ENCODE measurements around the gene SYTL3.
"Not testable (repeated sequence)": the region's sequence is repeated elsewhere in the genome, so short reads cannot be mapped to it uniquely, and the experiment has no call there.

SYTL3 gene

DNA sequence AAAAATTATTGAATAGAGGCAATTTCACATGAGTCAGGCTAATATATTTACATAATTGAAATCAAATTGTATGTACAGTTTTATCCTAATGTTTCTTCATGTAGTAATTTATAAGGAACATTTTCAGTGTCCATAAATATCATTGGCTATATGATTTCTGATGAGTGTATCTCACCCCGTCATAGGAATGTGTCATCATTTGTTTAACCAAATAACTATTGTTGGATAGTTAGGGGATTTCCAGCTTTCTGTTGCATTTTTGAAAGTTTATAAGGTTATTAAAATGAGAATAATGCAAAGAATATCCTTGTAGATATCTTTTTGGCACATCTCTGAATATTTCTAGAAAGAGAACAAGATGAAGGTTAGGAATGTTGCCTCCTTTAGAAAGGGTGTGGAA lies 39.0 kb downstream of the SYTL3 start:
- H3K27me3 ChIP-seq (ENCODE audit: low read depth) = peaks cover 5% of the 10 kb centered on the region; the same call in 1 of the 2 replicates
- H3K4me1 ChIP-seq = no peaks in the 10 kb centered on the region
- no peaks in the 10 kb centered on the region for H3K36me3 ChIP-seq (replicated peaks)
- no peak overlapping the region for H3K4me3 ChIP-seq
- in situ Hi-C loops (cut with MboI; ENCODE audit: low sequenced_read_pairs) = no loop called here
- no peaks in the 10 kb centered on the region for H3K9me3 ChIP-seq
- no peak for DNase-seq (ENCODE audit: low spot score in 2 of 2)

DNA sequence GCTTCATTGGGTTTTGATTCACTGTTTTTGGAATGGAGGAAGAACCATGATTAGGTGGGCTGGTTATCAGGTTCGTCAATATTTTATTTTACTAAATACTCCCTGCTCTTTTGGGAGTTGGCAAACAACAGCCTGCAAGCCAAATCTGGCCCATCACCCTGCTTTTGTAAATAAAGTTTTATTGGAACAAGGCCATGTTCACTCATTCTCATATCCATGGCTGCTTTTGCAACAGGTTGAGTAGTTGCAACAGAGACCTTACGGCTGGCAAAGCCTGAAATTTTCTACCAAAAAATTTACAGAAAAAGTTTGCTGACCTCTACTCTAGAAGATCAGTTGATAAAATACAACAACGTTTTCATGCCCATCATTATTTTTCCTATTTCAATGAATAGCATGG lies 45.1 kb downstream of the SYTL3 start:
- DNase-seq (ENCODE audit: low spot score in 2 of 2) = no peak
- Histone ChIP-seq H3K4me3 (no peak overlapping the region), H3K9me3 (no peaks in the 10 kb centered on the region), H3K36me3 (replicated peaks) (no peaks in the 10 kb centered on the region), H3K27me3 (ENCODE audit: low read depth) (no peaks in the 10 kb centered on the region), H3K4me1 (no peaks in the 10 kb centered on the region)
- in situ Hi-C loops (cut with MboI; ENCODE audit: low sequenced_read_pairs) = loop anchor here (10.0 kb wide), 1 partner anchor 470 kb away; no protein-coding TSS in a partner anchor

DNA sequence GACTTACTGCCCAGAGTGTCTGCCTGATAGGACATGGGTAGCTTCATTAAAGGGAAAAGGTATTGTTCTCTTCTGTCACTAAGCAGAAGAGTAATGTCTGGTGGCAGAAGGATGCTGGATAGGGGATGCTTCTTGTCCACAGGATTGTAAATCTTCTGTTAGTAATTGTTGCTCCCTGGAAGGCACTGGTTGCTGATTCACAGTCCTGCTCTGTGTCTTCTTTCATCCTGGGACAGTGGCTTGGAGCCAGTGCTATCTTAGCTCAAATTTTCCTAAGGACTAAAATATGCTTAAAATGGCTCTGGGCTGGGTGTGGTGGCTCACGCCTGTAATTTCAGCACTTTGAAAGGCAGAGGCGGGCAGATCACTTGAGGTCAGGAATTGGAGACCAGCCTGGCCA lies 48.0 kb downstream of the SYTL3 start:
- Histone ChIP-seq H3K4me3 (no peak overlapping the region), H3K27me3 (ENCODE audit: low read depth) (no peaks in the 10 kb centered on the region), H3K4me1 (no peaks in the 10 kb centered on the region), H3K9me3 (no peaks in the 10 kb centered on the region), H3K36me3 (replicated peaks) (no peaks in the 10 kb centered on the region)
- no peak for DNase-seq (ENCODE audit: low spot score in 2 of 2)
- in situ Hi-C loops (cut with MboI; ENCODE audit: low sequenced_read_pairs) = loop anchor here (10.0 kb wide), 1 partner anchor 473 kb away; no protein-coding TSS in a partner anchor

DNA sequence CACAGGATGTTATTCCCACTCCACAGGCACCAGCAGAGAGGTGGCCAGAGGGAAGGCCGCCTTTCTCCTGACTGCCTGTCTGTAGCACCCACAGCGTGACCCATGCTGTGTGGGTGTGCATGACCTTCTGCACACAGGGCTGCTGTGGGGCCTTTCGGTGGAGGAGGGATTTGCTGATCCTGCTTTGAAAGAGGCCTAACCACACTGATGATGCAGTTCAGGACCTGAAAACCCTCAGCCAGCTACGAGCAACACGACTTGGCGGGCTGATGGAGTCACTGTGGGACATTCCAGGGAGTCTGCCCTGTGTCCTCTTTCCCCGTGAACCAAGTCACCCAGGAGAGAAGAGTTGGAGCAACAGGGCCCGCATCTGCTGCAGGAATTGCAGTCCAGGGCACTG lies 49.1 kb downstream of the SYTL3 start:
- in situ Hi-C loops (cut with MboI; ENCODE audit: low sequenced_read_pairs) = loop anchor here (10.0 kb wide), 1 partner anchor 474 kb away; no protein-coding TSS in a partner anchor
- Histone ChIP-seq H3K4me1 (no peaks in the 10 kb centered on the region), H3K36me3 (replicated peaks) (no peaks in the 10 kb centered on the region), H3K27me3 (ENCODE audit: low read depth) (no peaks in the 10 kb centered on the region), H3K9me3 (no peaks in the 10 kb centered on the region), H3K4me3 (no peak overlapping the region)
- DNase-seq (ENCODE audit: low spot score in 2 of 2) = no peak

DNA sequence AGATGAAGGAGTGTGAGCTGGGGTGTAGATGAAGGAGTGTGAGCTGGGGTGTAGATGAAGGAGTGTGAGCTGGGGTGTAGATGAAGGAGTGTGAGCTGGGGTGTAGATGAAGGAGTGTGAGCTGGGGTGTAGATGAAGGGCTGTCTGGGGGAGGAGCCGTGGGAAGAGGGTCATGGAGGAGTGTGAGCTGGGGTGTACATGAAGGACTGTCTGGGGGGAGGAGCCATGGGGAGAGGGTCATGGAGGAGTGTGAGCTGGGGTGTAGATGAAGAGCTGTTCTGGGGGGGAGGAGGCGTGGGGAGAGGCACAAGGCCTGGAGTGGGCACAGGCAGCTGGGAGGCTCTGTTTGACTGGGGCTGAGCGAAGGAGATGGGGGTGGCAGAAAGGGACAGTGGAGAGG lies 51.4 kb downstream of the SYTL3 start:
- in situ Hi-C loops (cut with MboI; ENCODE audit: low sequenced_read_pairs) = loop anchor here (10.0 to 25.0 kb wide), 2 partner anchors 274 to 411 kb away; no protein-coding TSS in a partner anchor
- not testable (repeated sequence) for H3K9me3 ChIP-seq; H3K27me3 ChIP-seq (ENCODE audit: low read depth); H3K4me1 ChIP-seq; H3K36me3 ChIP-seq (replicated peaks); DNase-seq (ENCODE audit: low spot score in 2 of 2); H3K4me3 ChIP-seq

DNA sequence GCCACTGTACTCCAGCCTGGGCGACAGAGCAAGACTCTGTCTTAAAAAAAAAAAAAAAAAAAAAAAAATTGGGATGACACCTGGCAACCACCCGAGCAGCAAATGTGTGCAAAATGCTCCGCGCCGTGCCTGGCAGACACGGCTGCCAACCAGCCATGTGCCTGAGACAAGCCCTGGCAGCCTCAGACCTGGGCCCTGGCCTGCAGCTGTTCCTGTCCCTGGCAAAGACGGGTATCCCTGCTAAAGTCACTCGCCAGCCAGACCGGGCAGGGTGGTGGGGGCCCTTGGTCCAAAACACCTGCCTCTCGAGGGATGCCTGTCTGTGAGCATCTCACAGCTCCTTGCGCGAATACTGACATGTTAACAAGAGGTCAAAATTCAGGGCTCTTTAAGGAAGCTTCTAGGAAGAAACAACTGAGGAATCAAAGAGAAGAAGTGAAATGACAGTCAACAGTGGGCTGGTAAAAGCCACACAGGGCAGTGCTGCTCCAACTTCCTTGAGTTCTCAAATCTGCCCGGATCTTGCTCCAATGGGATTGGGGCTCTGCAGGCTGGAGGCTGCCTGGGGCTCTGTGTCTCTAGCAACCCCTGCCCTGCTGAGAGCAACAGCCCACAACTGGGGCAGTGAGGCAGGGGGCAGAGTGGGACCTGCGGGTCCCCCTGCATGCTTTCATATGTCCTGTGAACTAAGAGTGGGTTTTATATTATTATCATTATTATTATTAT lies 53.4 kb downstream of the SYTL3 start:
- Histone ChIP-seq H3K9me3 (no peaks in the 10 kb centered on the region), H3K4me3 (no peak overlapping the region), H3K4me1 (peaks cover 3% of the 10 kb centered on the region), H3K27me3 (ENCODE audit: low read depth) (no peaks in the 10 kb centered on the region), H3K36me3 (replicated peaks) (no peaks in the 10 kb centered on the region)
- DNase-seq (ENCODE audit: low spot score in 2 of 2) = no peak
- in situ Hi-C loops (cut with MboI; ENCODE audit: low sequenced_read_pairs) = loop anchor here (10.0 to 25.0 kb wide), 2 partner anchors 272 to 409 kb away; no protein-coding TSS in a partner anchor

DNA sequence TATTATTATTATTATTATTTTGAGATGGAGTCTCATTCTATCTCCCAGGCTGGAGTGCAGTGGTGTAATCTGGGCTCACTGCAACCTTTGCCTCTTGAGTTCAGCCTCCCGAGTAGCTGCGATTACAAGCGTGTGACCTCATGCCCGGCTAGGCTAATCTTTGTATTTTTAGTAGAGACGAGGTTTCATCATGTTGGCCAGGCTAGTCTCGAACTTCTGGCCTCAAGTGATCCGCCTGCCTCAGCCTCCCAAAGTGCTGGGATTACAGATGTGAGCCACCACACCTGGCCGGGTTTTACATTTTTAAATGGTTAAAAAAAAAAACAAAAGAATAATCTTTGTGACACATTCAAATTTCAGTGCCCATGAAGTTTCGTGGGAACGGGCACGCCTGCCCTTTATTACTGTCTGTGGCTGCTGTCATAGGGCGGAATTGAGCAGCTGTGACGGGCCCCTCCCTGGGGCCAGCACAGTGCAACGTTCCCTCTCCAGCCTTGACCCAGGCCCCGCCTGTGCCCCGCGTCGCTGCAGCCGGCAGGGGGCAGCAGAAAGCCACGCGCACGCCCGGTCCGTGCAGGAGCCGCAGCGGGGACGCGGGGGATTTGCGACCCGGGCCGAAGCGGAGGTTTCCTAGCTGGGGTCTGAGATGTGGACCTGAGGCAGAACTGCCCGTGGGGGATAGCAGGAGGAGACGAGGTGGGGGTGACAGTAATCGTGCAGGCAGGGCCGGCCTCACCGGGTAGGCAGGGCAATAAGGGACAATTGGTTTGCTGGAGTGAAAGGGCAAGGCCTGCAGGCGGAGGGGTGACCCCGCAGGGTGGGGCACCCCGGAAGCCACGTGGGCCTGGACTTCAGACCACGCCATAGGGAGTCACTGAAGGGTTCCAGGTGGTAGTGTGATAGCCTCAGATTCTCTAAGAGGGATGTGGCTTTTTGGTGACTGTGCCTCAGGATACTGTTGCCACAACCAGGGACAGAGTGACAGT lies 54.3 kb downstream of the SYTL3 start:
- Histone ChIP-seq H3K36me3 (replicated peaks) (no peaks in the 10 kb centered on the region), H3K4me3 (peak overlapping the region; percentile 16), H3K9me3 (no peaks in the 10 kb centered on the region), H3K4me1 (peaks cover 3% of the 10 kb centered on the region), H3K27me3 (ENCODE audit: low read depth) (no peaks in the 10 kb centered on the region)
- peak; percentile 70 to 91 for DNase-seq (ENCODE audit: low spot score in 2 of 2)
- in situ Hi-C loops (cut with MboI; ENCODE audit: low sequenced_read_pairs) = loop anchor here (10.0 to 25.0 kb wide), 2 partner anchors 271 to 408 kb away; no protein-coding TSS in a partner anchor

DNA sequence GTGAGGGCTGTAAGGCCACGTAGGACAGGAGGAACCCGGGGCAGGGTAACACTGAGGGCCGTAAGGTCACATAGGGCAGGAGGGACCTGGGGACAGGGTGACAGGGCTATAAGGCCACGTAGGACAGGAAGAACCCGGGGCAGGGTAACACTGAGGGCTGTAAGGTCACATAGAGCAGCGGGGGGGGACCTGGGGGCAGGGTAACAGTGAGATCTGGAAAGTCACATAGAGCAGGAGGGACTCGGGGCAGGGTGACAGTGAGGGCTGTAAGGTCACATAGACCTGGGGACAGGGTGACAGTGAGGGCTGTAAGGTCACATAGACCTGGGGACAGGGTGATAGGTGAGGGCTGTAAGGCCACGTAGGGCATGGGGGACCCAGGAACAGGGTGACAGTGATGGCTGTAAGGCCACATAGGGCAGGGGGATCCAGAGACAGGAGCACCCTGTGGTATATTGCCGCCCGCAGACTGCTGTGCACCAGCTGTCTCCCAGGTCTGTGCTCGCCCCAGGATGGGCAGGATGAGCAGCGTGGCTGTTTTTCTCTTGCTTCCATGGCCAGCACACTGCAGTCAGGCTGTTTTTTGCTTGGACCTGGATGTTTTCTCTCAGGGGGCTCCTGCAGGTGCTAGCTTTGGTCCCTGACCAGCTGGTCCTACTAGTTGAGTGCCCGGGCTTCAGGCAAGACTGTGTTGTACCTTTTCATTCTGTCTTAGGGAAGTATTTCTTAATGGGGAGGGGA lies 55.7 kb downstream of the SYTL3 start:
- H3K27me3 ChIP-seq (ENCODE audit: low read depth) = no peaks in the 10 kb centered on the region
- no peaks in the 10 kb centered on the region for H3K36me3 ChIP-seq (replicated peaks)
- H3K9me3 ChIP-seq = no peaks in the 10 kb centered on the region
- H3K4me3 ChIP-seq = no peak overlapping the region
- H3K4me1 ChIP-seq = peaks cover 3% of the 10 kb centered on the region
- DNase-seq (ENCODE audit: low spot score in 2 of 2) = no peak
- in situ Hi-C loops (cut with MboI; ENCODE audit: low sequenced_read_pairs) = loop anchor here (10.0 to 25.0 kb wide), 2 partner anchors 269 to 407 kb away; no protein-coding TSS in a partner anchor

DNA sequence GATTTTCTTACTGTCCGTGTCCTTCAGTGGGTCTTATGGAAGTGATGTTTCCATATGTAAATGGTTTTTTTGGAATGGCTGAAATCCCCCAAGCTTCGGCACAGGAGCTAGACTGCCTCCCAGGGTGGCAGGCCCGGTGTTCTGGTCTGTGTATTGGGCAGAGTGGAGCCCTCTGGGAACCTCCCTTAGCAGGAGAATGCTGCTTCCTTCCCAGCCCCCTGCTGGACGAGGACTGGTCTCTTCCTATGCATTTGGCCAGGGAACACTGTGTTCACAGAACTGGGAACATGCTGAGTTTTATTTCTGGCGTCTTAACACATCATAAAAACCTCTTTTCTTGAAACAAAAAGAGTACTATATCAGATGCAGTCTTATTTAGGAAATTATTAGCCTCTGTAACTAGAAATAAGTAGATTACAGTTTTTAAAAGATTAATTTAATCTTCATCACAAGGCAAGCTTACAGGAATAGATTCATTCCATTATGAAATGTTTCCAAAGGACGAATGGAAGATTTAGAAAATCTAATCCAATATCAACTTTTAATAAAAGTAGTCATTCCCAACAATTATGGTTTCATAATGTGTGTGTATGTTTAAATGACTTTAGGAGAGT lies 56.6 kb downstream of the SYTL3 start:
- H3K9me3 ChIP-seq = no peaks in the 10 kb centered on the region
- peak; percentile 18 to 65 for DNase-seq (ENCODE audit: low spot score in 2 of 2)
- in situ Hi-C loops (cut with MboI; ENCODE audit: low sequenced_read_pairs) = loop anchor here (10.0 to 25.0 kb wide), 2 partner anchors 268 to 406 kb away; no protein-coding TSS in a partner anchor
- peaks cover 3% of the 10 kb centered on the region for H3K4me1 ChIP-seq
- no peak overlapping the region for H3K4me3 ChIP-seq
- H3K36me3 ChIP-seq (replicated peaks) = no peaks in the 10 kb centered on the region
- H3K27me3 ChIP-seq (ENCODE audit: low read depth) = no peaks in the 10 kb centered on the region

DNA sequence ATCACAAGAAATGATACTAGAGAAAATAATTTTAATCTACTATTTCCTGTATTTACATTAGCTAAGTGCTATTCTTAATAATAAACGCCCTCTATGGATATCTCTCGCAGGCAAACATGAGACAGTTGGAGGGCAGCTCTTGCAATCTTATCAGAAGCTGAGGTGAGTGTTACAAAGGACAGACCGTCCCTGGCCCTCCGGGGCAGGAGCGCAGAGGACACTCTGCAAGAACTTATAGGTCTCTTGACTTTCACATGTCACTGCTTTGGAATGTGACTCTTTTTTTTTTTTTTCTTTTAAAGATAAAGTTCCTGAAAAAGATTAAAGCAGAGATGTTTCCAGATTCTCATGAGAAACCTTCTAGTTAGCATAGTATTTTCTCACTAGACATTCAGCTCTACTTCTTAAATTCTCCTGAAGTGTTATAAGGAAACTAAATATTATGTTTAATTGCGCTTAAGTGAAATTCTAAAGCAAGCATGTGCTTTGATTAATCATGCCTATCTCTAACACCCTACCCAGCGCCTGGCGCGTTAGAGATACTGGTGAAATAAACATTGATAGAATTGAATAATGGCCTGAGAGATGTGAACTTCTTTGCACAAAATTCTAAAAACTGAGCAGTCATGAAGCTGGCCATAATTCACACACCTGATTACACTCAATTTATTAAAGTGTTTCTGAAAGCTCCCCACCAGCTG lies 57.4 kb downstream of the SYTL3 start:
- in situ Hi-C loops (cut with MboI; ENCODE audit: low sequenced_read_pairs) = loop anchor here (10.0 to 25.0 kb wide), 2 partner anchors 268 to 405 kb away; no protein-coding TSS in a partner anchor
- Histone ChIP-seq H3K4me1 (peaks cover 3% of the 10 kb centered on the region), H3K27me3 (ENCODE audit: low read depth) (no peaks in the 10 kb centered on the region), H3K4me3 (no peak overlapping the region), H3K9me3 (no peaks in the 10 kb centered on the region), H3K36me3 (replicated peaks) (no peaks in the 10 kb centered on the region)
- no peak for DNase-seq (ENCODE audit: low spot score in 2 of 2)

DNA sequence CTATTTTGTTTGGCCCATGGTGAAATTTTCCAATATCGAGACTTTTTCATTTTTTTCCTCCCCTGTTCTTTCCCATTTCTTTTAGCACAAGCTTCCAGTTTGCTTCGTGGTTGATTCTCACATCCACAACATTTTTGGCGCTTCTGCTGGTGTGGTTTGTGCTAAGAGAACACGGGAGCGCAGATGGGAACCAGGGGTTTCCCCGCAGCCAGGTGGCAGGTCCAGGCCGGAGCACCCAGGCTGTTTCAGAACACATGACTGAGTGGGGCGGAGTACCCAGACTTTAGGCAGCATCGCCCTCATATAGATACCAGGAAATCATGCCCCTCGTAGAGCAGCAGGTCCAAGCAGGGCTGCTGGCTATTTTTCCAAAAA lies 58.0 kb downstream of the SYTL3 start:
- Histone ChIP-seq H3K36me3 (replicated peaks) (no peaks in the 10 kb centered on the region), H3K4me3 (no peak overlapping the region), H3K27me3 (ENCODE audit: low read depth) (no peaks in the 10 kb centered on the region), H3K4me1 (peaks cover 3% of the 10 kb centered on the region), H3K9me3 (no peaks in the 10 kb centered on the region)
- in situ Hi-C loops (cut with MboI; ENCODE audit: low sequenced_read_pairs) = loop anchor here (10.0 to 25.0 kb wide), 2 partner anchors 267 to 404 kb away; no protein-coding TSS in a partner anchor
- no peak for DNase-seq (ENCODE audit: low spot score in 2 of 2)

DNA sequence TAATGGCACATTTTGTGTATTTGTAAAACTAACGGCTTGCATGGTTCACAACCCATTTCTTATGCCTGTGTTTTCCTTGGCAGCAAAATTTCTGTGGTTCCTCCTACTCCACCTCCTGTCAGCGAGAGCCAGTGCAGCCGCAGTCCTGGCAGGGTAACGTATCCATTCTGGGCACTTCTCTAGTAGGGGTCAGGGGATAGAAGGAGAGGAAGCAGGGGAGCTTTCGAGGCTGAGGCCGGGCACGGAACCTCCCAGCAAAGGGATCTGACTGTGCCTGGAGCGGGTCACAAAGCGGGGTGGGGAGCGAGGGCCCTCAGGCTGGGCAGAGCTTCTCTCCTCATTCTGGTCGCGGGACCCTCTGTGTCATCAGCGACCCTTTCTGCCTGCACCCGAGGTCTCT lies 58.4 kb downstream of the SYTL3 start:
- Histone ChIP-seq H3K27me3 (ENCODE audit: low read depth) (no peaks in the 10 kb centered on the region), H3K9me3 (no peaks in the 10 kb centered on the region), H3K36me3 (replicated peaks) (no peaks in the 10 kb centered on the region), H3K4me3 (no peak overlapping the region), H3K4me1 (peaks cover 3% of the 10 kb centered on the region)
- no peak for DNase-seq (ENCODE audit: low spot score in 2 of 2)
- in situ Hi-C loops (cut with MboI; ENCODE audit: low sequenced_read_pairs) = loop anchor here (10.0 to 25.0 kb wide), 2 partner anchors 267 to 404 kb away; no protein-coding TSS in a partner anchor
